ENCODE measurements around the gene PMIS2. TPM values are rescaled to one million over a fixed set of nuclear protein-coding genes. Genes with fewer than 3 reads are reported as not detected.

PMIS2 gene
- total and polyA plus RNA-seq, 2 of the 8 experiments (the other 6 are each of a cell fraction or from before 2014, with no cell fraction given) = not detected

GRCh38 chr19:35612559-35613321 is 26.8 kb downstream of the PMIS2 start, which contains the start of gene HAUS5 (continued):
- TF ChIP-seq SRF (IDR thresholded peaks at IDR 0.05; ENCODE audit: low read depth, low read length) (peak; percentile 90), E2F6 (IDR thresholded peaks at IDR 0.05) (peak; percentile 93), BRCA1 (IDR thresholded peaks at IDR 0.05; ENCODE audit: low read depth, low read length) (peak; percentile 76), SIN3A (conservative IDR thresholded peaks at IDR 0.05 in 1 of 2, IDR thresholded peaks at IDR 0.05 in 1 of 2; ENCODE audit: low read depth in 1 of 2, low read length in 2 of 2) (peak; percentile 65 to 96; a peak in 2 of 4 replicates), POLR2A (IDR thresholded peaks at IDR 0.05; ENCODE audit: control extremely low read depth in 1 of 2, low read depth in 2 of 2, low read length in 2 of 2) (peak in 1 of 2 experiments; percentile 90; a peak in 2 of 3 replicates), ZNF274 (IDR thresholded peaks at IDR 0.05; ENCODE audit: borderline replicate concordance, extremely low read depth, low read length) (no peak), MAX (IDR thresholded peaks at IDR 0.05) (peak; percentile 86), KDM1A (IDR thresholded peaks at IDR 0.05; ENCODE audit: borderline replicate concordance, low read length) (no peak), CEBPB (IDR thresholded peaks at IDR 0.05; ENCODE audit: low read depth, low read length) (peak; percentile 9; the same call in 1 of the 2 replicates), CREB1 (IDR thresholded peaks at IDR 0.05) (peak; percentile 100), BACH1 (IDR thresholded peaks at IDR 0.05; ENCODE audit: low read length) (peak; percentile 26; the same call in 1 of the 2 replicates), ATF2 (IDR thresholded peaks at IDR 0.05; ENCODE audit: low read length) (peak; percentile 88), RNF2 (IDR thresholded peaks at IDR 0.05; ENCODE audit: borderline replicate concordance, low read depth, low read length, missing control alignments, poor library complexity, severe bottlenecking) (no peak), PHF8 (conservative IDR thresholded peaks at IDR 0.05; ENCODE audit: low read depth, low read length) (peak; percentile 68; the same call in 1 of the 2 replicates), FOSL1 (IDR thresholded peaks at IDR 0.05; ENCODE audit: insufficient read depth, low read depth, low read length) (no peak), RBBP5 (IDR thresholded peaks at IDR 0.05; ENCODE audit: borderline replicate concordance, low read depth, low read length) (peak; percentile 48; the same call in 1 of the 2 replicates), NRF1 (IDR thresholded peaks at IDR 0.05; ENCODE audit: low read depth, low read length) (no peak), JUN (IDR thresholded peaks at IDR 0.05; ENCODE audit: low read depth, low read length) (peak; percentile 95), RAD21 (IDR thresholded peaks at IDR 0.05 in 1 of 2, conservative IDR thresholded peaks at IDR 0.05 in 1 of 2; ENCODE audit: low read depth in 2 of 2, low read length in 2 of 2) (peak in 1 of 2 experiments; percentile 12; a peak in 1 of 4 replicates), CHD2 (IDR thresholded peaks at IDR 0.05; ENCODE audit: low read length) (peak; percentile 69; the same call in 1 of the 2 replicates), JUND (IDR thresholded peaks at IDR 0.05; ENCODE audit: low read length) (peak; percentile 100)
